Stimulated activated CD4-positive, alpha-beta T cell treated with anti-CD3 and anti-CD28 coated beads, Interleukin-2, amount 100 ng/mL, for 24 hours (primary cell): ENCODE results near the gene CCR9.

Experiments
- DNase-seq, 2 donors: peaks; one replicate each; pipeline ENCODE4 v3.0.0-alpha.2; 2020

The CCR9 gene

GRCh38 chr3:45938864-45939263 is 52.5 kb downstream of the CCR9 start:
- DNase-seq = peak; percentile 88 to 90

DNA sequence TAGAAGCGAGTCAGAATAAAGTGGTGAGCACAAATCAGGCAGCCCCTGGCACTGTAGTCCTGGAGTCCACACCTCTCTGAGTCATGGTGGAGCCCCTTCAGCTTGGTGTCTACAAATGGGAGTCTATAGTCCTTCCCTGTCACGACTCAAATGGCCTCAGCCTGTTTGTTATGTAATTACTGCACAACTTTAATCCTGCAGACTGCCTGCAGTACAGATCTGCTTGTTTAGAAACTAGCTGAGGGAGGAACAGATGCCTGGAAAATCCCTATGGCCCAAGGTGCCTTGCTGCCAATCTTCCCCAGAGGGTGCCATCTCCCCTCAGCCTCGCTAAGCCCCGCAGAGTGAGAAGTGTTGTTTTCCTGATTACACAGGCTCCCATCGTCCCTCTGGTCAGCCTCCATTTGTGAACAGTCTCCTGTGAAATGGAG is 53.0 kb downstream of the CCR9 start:
- DNase-seq = no peak

- no peak for DNase-seq
Measured at GRCh38 chr3:45940004-45940780, 53.8 kb downstream of the CCR9 start.

DNA sequence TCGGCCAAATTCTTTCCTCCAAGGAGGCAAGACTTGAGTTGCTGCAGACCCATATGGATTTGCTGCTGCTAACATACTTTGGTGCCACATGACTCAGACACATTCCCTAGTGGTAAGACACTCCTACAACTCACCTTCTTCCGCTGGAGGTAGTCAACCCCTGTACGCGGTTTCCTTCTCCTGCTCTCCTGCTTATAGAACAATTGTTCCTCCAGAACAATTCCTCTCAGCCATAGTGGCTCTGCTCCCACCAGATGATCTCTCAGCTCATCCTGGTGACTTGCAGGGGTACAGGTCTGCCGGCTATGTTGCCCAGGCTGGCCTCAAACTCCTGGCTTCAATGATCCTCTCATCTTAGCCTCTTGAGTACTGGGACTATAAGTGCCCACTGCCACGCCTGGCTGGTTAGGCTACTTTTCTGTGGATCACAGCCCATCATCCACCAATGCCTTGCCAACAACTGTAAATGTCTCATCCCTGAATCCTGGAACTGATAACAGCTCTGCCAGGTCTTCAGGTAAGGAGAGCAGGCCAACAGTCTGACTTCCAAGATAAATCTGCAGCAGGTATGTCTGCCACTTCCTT is 54.5 kb downstream of the CCR9 start:
- DNase-seq = no peak

- DNase-seq = no peak
Measured at GRCh38 chr3:45942051-45942825, 55.9 kb downstream of the CCR9 start.

DNA sequence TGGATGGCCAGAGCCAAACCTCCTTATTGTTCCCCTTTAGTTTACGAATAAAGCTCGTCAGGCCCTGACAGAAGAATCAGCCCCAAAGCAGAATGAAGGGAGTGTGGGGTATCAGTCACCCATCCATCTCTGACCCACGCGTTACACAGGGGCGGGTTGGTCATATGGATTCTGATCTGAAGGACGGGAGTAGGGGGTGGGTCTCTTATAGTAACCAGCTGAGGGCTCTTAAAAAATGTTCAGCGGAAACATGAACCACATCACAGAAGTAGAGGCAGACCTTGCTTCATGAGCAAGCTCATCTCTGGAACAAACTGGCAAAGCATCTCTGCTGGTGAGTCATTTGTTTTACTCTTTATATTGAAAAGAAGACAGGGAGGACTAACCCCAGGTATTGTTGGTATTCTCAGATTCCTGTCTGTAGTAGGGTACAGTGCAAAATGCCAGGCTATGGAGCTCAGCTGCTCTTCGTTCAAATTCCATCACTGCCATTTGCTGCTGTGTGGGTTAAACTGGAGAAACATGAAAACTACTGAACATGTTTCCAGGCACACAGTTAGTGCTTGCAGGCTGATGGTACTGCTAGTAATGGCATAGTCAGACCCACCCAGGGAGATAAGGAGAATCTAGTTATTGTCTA is 57.0 kb downstream of the CCR9 start, which contains the start of gene CXCR6:
CXCR6 (plus strand) TSS at position 258 of the 640 bp plus-strand sequence. CDS start 3,018 bp downstream, outside the sequence.
- peak; percentile 38 to 49 for DNase-seq

DNA sequence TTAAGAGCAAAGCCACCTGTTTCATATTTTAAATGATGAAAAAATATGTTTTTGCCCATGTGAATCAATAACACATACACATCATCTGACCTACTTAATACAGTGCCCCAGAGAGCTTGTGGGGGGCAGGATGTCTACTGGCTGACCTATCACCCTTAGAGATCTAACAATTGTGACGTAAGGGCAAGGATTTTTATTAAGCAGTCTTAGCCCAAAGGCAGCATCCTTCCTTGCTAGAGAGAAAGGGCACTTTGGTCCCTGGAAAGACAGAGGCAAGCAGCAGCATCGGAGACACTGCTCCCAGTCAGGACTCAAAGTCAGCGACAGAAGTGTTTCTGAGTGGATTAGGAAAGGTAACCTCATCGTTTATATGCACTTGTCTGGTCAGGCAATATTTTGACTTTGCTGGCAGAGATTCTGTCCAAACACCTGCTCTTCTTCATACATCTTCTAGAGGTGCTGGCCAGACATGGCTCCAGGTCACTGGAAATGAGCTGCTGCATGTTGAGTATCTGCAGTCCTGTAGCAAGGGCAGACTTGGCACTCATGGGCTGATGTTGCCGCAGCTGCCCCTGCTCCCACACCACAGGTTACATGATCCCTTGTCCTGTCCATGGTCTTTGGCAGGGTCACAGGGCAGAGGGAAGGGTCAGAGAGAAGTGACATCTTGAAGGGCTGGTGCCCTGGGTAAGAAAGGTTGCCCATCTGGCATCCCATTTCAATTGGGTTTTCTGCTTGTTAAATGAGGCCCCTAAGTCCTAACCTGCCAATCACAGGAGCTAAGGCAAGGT is 58.7 kb downstream of the CCR9 start:
- DNase-seq = no peak

- no peak for DNase-seq
Measured at GRCh38 chr3:45946307-45946706, 60.0 kb downstream of the CCR9 start.

GRCh38 chr3:45946875-45947274 is 60.5 kb downstream of the CCR9 start:
- no peak for DNase-seq

GRCh38 chr3:45947361-45947760 is 61.0 kb downstream of the CCR9 start:
- no peak for DNase-seq

DNA sequence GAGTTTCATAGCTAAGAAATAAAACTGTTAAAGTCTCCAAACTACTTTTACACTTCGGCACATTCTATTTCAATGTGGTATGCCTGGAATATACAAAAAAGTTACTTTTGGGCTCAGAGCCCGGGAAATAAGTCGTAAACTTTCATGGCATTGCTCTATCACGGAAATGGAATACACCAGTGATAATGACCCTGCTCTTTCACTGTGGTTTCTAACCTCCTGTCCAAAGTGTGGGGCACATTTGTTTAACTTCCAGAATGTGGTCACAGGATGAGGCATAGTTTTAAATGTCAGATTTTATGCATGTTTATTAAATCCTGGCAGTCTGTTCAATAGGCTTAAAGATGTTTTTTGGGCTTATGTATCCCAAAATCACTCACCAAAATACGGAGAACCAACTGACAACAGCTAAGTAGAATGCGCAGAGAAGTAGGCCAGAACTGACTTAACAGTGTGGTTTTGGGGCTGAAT is 62.0 kb downstream of the CCR9 start:
- no peak for DNase-seq

- DNase-seq = no peak
Measured at GRCh38 chr3:45948881-45949280, 62.5 kb downstream of the CCR9 start.

DNA sequence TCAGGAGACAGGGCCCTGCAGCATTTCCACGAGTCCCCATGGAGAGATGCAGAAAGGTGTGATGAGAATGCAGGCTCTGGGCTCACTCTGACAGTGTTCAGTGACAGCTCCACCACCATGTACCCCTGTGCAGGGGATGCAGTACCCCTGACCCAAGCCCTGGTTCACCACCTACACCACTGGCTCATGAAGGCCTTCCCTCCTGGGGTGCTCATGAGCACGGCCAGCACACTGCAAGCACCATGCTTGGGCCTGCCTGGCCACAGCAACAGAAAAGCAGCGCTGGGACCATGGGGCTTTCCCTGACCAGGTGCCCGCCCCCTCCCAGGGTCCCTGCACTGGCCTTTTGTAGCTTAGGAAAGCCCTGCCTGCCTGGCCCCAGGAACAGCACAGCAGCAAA is 63.1 kb downstream of the CCR9 start:
- DNase-seq = no peak

DNA sequence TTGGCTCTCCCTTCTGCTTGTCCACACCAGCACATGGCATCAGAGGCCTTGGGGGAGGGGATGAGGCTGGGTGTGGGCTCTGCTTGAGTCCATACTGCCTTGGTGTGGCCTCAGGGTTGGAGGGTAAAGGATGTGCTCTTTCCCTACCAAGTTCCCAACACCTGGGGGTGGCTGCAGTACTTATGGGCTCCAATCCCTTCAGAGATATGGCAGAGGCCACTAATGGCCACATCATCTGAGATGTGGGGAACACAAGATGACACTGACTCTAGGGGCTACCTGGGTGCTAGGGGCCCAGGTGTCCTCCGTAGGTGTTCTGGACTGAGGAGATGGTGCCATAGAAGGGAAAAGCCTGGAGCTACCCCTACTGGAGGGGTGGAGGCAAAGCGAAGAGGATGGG is 63.8 kb downstream of the CCR9 start:
- no peak for DNase-seq

DNA sequence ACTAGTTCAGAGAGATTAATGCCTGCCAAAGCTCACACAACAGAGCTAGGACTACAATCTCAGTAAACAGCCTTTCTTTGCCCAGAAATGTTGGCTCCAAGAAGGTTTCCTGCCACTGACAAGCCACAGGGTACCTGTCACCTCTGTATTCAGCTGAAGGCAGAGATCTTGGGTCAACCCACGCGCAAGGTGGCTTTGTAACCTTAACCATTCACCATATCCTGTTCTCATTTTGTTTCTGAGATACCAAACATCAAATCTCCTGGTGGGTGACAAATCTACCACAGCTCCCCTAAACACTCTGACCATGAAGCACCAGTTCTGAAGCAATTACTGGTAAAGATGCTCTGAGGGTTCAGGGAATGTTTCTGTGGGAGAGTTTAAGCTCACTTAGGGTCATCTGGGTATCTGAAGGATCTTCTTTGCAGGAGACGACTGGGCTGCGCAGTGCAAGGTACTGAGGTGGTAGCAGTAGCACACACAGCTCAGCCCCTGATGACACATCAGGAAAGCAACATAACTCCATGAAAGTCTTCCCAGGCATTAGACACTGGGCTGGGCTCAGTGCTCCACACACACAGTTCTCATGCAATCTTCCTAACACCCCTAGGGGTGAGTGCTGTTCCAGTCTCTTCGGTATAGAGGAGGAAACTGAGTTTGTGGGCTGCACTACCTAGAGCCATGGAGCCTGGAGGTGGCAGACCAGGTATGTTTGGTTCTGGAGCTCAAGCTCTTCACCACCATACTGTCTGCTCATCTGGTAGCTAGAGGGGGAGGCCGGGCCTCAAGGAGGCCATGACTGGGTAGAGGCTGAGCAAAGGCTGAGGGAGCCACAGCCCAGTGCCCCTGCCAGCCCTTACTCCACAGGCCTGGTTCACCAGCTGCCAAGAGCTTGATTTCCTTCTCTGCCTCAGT is 64.6 kb downstream of the CCR9 start:
- peak; percentile 47 to 50 for DNase-seq

- no peak for DNase-seq
Measured at GRCh38 chr3:45951946-45952345, 65.6 kb downstream of the CCR9 start.

DNA sequence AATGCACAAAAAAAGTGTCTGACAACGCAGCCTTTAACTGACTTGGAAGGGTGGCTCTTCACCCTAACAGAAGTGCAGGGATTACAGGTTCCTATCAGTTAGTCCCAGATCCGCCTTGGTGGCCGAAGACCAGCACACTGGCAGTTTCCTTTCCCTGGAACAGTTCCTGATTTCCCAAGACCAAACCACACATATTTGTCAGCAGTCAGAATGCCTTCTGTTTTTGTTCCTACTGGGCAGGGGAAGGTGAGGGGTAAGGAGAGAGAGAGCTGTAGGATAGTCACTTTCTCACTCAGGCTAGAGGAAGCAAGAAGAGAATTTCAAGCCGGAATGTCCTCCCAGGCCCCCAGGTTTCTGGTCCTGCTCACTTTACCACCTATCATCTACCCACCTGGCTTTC is 66.1 kb downstream of the CCR9 start:
- no peak for DNase-seq
